Activated B cell treated with CpG ODN at 0.5 μM for 24 hours (primary cell): ENCODE measurements around the gene TMEM150C. TPM values are rescaled to one million over a fixed set of nuclear protein-coding genes. Genes with fewer than 3 reads are reported as not detected.

Experiments used
- ATAC-seq: fragments of 200-7000 bp; cut with Tn5 transposase; one replicate; pipeline ENCODE4 v1.10.0; 2021; ENCODE audit warnings: low read depth, mild to moderate bottlenecking, moderate library complexity
- CTCF ChIA-PET: fragments of 350-600 bp; sonication (Branson Sonifier 250); formaldehyde crosslinking; loops from one replicate; lab custom pipeline; 2021; ENCODE audit warnings: antibody characterized with exemption; lab: Charles Lee
- POLR2A ChIA-PET: fragments of 350-600 bp; sonication (Branson Sonifier 250); formaldehyde crosslinking; loops from one replicate; lab custom pipeline; 2021; ENCODE audit warnings: antibody characterized with exemption; lab: Charles Lee
- DNase-seq: peaks from one replicate; pipeline ENCODE4 v3.0.0; 2022
- H3K27ac Mint-ChIP-seq: one replicate; pipeline ENCODE4 v1.8.0; 2020; ENCODE audit warnings: mixed read lengths
- H3K27me3 Mint-ChIP-seq: one replicate; pipeline ENCODE4 v1.8.0; 2021; ENCODE audit warnings: mixed read lengths
- H3K36me3 Mint-ChIP-seq: one replicate; pipeline ENCODE4 v1.8.0; 2021; ENCODE audit warnings: low read depth, mixed read lengths
- H3K4me1 Mint-ChIP-seq: one replicate; pipeline ENCODE4 v1.8.0; 2021; ENCODE audit warnings: mixed read lengths
- H3K4me3 Mint-ChIP-seq: one replicate; pipeline ENCODE4 v1.8.0; 2020; ENCODE audit warnings: mild to moderate bottlenecking, mixed read lengths
- H3K9me3 Mint-ChIP-seq: one replicate; pipeline ENCODE4 v1.8.0; 2020; ENCODE audit warnings: mixed read lengths
- CTCF ChIP-seq: fragments of 200-600 bp; IDR thresholded peaks from one replicate; pipeline ENCODE4 v1.8.0; 2022; ENCODE audit warnings: antibody characterized with exemption, mild to moderate bottlenecking
- intact Hi-C: fragments of 100-400 bp; cut with micrococcal nuclease; formaldehyde crosslinking; loops from one replicate; pipeline ENCODE4 v1.15.1; 2024
- total RNA-seq: library from RNA; stranded (reverse); gene quantifications from 2 replicates; pipeline ENCODE4 v1.2.3, GENCODE V29; 2022

The TMEM150C gene
- total RNA-seq, 1 donor from 2014 or later = not detected

- H3K4me3 Mint-ChIP-seq = no peak overlapping the region
- DNase-seq (no peak), ATAC-seq (no peak)
- H3K9me3 Mint-ChIP-seq = no peaks in the 10 kb centered on the region
- ChIA-PET POLR2A (no interaction called here), CTCF (no interaction called here)
- no peaks in the 10 kb centered on the region for H3K36me3 Mint-ChIP-seq
- no peak overlapping the region for H3K27ac Mint-ChIP-seq
- peaks cover 12% of the 10 kb centered on the region for H3K27me3 Mint-ChIP-seq
- H3K4me1 Mint-ChIP-seq = no peaks in the 10 kb centered on the region
- intact Hi-C loops = no loop called here
- no peak for TF ChIP-seq CTCF
Measured at GRCh38 chr4:82601242-82602015, 39.6 kb upstream of the TMEM150C start.

- intact Hi-C loops = no loop called here
- Mint-ChIP-seq H3K27me3 (peaks cover 12% of the 10 kb centered on the region), H3K4me1 (no peaks in the 10 kb centered on the region), H3K4me3 (no peak overlapping the region), H3K36me3 (no peaks in the 10 kb centered on the region), H3K9me3 (no peaks in the 10 kb centered on the region), H3K27ac (no peak overlapping the region)
- no peak for TF ChIP-seq CTCF
- no peak for DNase-seq
- ChIA-PET CTCF (no interaction called here), POLR2A (no interaction called here)
- ATAC-seq = no peak
Measured at GRCh38 chr4:82599336-82599735, 37.5 kb upstream of the TMEM150C start.

- Mint-ChIP-seq H3K4me1 (no peaks in the 10 kb centered on the region), H3K27ac (no peak overlapping the region), H3K36me3 (no peaks in the 10 kb centered on the region), H3K4me3 (no peak overlapping the region), H3K9me3 (no peaks in the 10 kb centered on the region), H3K27me3 (peaks cover 8% of the 10 kb centered on the region)
- intact Hi-C loops = no loop called here
- DNase-seq (no peak), ATAC-seq (no peak)
- ChIA-PET CTCF (no interaction called here), POLR2A (no interaction called here)
- TF ChIP-seq CTCF = no peak
Measured at GRCh38 chr4:82594456-82594855, 32.7 kb upstream of the TMEM150C start.

DNA sequence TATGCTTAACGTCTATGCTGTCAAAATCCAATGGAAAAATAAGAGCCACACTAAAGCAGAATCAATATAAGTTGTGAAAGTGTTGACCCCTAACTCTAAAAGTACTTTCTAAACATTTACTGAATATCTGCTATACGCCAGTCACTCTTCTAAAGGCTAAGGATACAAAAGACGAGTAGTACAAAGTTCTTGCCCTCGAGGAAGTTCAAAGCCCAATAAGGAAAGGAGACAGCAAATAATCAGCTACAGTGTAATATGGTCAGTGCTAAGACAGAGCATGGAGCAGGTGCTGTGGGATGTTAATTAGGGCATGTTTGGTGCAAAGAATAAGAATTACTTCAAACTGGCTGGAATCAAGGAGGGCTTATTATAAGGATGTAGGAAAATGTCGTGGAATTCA lies 31.6 kb upstream of the TMEM150C start:
- intact Hi-C loops = no loop called here

DNA sequence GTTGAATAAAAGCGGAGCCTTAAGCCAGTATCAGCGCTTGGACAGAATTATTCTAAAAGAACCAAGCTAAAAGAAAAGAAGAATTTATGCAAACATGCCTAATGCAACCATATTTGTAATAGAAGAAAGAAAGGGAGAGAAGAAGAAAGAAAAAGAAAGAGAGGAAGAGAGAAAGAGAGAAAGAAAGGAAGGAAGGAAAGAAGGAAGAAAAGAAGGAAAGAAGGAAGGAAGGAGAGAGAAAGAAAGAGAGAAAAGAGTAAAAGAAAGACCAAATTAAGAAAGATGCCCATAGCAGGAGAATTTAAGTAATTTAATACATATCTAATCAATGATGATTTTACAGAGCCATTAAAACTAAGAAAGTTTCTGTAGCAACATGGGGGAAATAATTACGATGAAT lies 30.9 kb upstream of the TMEM150C start:
- intact Hi-C loops = no loop called here
- CTCF ChIA-PET = no interaction called here
- no peak for TF ChIP-seq CTCF

More for the DNA sequence above, 31.6 kb upstream of the TMEM150C start:
- Mint-ChIP-seq H3K27ac (no peak overlapping the region), H3K27me3 (peaks cover 6% of the 10 kb centered on the region), H3K4me3 (no peak overlapping the region), H3K9me3 (no peaks in the 10 kb centered on the region), H3K4me1 (no peaks in the 10 kb centered on the region), H3K36me3 (no peaks in the 10 kb centered on the region)
- no peak for TF ChIP-seq CTCF
- DNase-seq (no peak), ATAC-seq (no peak)
- ChIA-PET CTCF (no interaction called here), POLR2A (no interaction called here)

More for the DNA sequence above, 30.9 kb upstream of the TMEM150C start:
- Mint-ChIP-seq H3K9me3 (no peaks in the 10 kb centered on the region), H3K36me3 (no peaks in the 10 kb centered on the region), H3K27ac (no peak overlapping the region), H3K27me3 (peaks cover 6% of the 10 kb centered on the region), H3K4me3 (no peak overlapping the region), H3K4me1 (no peaks in the 10 kb centered on the region)
- no peak for DNase-seq
- no peak for ATAC-seq
- POLR2A ChIA-PET = no interaction called here
